NCI-H1417 treated with DMSO at 0.1 percent for 48 hours (cell line): ENCODE results near the gene POU2F1.
"Not testable (repeated sequence)": the region's sequence is repeated elsewhere in the genome, so short reads cannot be mapped to it uniquely, and the experiment has no call there.

Source experiments
- DNase-seq: peaks from one replicate; lab custom pipeline; 2025; lab: John Stamatoyannopoulos, UW

Gene POU2F1

DNA sequence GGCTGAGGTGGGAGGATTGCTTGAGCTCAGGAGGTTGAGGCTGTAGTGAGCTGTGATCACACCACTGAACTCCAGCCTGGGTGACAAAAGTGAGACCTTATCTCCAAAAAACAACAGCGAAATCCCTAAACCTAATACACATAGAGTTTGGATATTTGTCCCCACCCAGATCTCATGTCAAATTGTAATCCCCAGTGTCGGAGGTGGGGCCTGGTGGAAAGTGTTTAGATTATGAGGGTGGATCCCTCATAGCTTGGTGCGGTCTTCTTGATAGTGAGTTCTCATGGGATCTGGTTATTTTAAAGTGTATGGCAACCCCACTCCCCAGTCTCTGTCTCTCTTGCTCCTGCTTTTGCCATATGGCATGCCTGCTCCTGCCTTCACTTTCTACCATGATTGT, 94.0 kb downstream of the POU2F1 start:
- no peak for DNase-seq

DNA sequence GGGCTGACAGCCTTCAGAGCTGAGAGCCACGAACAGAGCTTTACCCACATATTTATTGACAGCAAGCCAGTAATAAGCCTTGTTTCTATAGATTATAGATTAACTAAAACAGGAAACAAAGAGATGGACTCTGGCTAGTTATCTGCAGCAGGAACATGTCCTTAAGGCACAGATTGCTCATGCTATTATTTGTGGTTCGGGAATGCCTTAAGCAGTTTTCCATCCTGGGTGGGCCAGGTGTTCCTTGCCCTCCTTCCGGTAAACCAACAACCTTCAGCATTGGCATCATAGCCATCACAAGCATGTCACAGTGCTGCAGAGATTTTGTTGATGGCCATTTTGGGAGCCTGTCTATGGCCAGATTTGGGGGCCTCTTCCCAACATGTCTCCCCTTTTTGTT, 96.8 kb downstream of the POU2F1 start:
- no peak for DNase-seq

DNA sequence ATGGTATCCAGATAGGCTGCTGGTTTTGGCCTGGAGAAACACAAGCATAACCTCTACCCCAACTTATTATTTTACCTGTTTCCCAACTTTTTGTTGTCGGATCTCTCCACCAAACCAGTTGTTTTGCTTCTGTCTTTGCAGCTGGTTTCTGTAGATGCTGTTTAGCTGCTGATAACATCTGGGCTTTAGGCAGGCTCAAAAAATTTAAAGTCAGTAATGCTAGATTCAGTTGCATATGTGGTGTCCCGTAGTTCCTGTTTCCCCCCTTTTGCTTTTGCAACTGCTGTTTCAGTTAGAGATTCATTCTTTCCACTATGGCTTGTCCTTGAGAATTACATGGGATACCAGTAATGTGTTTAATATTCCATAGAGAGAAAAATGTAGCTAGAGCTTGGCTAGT, 98.5 kb downstream of the POU2F1 start:
- not testable (repeated sequence) for DNase-seq

DNA sequence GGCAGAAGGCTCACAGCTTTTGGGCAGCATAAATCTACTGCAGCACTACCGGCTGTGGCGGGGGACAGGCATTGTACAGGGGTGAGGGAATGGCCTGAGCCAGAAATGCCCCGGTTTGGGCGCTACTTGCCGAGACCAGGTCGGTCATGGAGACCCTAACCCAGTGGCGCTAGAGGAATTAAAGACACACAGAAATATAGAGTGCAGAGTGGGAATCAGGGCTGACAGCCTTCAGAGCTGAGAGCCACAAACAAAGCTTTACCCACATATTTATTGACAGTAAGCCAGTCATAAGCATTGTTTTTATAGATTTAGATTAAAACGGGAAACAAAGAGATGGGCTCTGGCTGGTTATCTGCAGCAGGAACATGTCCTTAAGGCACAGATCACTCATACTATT, 101.8 kb downstream of the POU2F1 start:
- no peak for DNase-seq

DNA sequence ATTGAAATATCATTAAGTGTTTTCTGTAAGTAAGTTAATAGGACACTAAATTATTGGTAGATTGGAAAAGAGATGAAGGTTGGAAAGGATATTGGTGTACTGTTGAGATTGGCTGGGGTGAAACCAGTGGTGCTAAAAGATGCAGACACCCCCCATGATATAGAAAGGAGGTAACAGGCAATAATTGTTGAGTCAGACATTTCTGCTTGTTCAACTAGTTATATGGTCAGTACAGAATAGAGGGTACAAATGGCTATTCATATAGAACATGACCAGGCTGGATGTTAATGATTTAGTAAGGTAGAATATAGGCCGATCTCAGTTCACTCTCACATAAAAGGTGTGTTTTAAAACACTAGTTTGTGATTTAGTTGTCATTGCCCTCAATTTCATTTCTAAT, 104.5 kb downstream of the POU2F1 start:
- DNase-seq = no peak

DNA sequence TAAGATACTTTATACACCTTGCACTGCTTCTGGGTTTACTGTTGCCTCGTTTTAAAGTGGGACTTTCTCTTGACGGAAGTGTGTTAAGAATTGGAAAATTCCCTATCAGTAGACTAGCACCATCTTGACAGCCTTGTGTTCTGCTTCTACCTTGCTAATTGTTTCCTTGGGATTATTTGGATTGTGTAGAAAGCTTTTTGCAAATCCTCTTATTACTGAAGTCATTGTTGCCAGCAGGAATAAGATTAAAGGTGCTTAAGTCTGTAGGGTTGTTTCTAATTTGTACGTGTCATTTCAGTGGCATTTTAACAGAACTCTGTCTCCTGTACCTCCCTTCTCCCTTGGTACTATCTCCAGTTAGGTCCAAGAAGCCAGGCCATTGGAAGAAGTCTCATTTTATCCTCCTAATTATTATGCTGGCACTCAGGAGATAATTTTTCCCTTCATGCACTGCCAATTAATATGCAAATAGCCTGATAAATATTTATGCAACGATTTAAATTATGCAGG, 107.7 kb downstream of the POU2F1 start:
- no peak for DNase-seq

DNA sequence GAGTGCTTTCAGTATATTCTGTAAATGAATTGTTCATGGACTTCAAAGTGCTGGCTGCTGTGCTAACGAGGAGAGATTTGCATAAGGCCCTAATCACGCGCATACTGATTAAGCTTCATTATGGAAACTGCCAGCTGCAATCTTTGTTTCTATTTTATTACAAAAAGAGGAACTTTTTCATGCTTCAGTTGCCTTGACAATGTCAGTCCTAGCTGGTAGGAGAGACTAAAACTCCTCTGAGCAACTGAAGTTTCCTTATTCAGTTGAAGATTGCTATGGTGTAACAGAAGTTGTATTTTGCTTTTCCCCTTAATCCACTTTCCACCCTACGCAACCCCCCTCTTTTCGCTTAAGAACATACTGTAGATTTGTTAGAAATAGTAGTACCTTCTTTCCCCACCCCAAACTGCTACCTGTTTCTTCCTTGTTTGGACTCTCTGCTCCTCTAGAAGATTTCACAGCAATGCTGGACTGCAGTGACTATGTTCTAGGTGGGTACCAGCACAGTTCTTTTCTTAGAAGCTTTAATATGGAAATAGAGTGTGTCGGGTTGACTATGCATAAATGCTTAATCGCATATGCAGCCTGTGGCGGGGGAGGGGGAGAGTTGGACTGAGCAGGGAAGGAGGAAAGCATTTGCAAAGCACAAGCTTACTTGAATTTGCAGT, 108.3 kb downstream of the POU2F1 start:
- DNase-seq = no peak

DNA sequence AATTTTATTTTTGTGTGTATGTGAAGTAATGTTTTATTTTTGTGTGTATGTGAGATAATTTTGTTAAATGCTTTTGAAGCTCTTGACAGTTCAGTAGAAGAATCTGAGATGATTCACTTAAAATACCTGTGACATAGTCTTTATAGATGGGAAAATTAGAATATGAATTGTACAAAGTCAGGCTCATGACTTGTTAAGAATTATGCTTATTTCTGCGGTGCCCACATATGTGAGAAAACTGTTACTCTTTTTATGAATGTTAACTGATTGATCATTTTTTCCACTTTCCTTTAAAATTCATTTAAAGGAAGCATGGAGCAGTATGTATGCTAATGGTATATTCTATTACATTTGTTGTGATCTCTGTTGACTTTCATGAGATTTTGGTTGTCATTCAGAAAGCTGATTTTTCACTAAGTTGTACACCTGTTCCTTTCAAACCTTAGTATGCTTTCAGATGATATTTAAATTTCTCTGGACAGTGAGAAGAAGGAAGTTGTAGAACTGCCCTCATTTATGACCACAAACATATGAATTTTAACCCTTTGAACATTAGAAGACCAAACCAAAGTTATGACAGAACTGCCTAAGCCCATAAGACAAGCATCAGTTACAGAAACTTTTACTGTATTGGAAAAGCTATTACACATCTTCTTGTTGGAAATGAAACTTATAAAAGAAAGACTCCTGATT, 110.1 kb downstream of the POU2F1 start:
- no peak for DNase-seq

DNA sequence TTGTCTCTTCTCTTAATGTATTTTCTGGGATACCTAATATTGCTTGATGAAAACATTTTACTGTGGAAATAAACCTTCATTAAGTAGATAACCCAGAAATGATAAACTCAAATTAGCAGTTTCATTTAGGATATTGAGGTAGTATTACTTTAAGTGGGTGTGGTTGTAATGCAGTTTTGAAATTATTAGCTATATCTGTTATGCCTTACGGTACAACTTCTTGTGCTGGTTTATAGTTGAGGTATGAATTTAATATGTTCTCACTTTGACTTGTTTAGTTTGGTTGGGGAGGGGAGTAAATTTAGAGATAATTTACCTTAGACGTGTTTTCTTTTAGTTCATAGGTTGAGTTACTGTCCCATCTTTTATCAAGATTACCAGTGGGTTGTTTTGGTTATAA, 111.0 kb downstream of the POU2F1 start:
- no peak for DNase-seq

DNA sequence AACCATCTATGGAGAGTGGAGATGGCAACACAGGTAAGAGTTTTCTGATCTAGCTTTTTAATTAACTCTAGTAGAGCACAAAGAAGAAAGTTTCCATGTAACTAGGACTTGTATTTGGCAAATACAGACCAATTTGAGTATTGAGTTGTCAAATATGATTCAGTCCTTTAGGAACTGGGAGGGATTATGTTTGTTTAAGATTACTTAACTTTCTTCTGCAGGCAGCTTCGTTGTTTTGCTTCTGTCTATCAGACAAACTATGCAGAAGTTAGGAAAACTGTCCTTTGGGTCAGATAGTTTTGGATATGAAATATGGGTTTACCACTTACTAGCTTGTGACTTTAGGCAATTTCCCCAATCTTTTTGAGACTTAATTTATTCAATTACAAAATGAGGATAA, 111.8 kb downstream of the POU2F1 start:
- no peak for DNase-seq

DNA sequence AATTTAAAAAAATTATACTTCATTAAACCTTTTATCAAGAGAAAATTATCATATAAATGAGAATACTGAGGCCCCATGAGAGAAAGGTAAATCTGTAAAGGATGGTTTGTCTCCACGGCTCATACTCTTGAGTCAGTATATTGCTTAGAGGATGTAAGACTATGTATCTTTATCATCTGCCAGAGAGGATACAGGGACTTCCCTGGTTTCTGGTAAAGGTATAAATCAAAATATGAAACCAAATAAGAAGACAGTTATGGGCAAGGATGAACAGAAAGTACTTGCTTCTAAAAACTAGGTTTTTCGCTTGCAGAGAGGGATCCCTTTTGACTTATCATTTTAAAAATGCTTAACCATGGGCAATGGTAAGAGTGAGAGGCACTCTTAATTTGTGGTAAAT, 112.4 kb downstream of the POU2F1 start:
- no peak for DNase-seq

DNA sequence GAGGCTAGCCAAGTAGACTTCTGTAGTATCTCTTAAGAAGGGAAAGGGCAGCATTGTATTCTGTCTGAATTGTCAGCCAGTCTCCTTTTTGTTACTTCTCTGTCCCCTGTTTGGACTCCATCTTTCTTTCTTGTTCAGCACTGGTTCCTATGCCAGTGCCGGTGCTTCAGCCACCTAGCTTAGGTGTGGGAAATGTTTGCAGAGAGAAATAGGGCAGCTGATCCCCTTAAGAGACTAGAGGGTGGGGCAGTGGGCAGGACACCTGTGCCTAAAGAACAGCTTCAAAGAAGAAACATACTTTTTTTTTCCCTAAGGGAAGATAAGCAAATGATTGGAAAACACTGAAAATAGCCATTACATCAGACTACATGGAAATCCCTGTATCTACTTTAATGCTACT, 113.0 kb downstream of the POU2F1 start:
- DNase-seq = no peak

DNA sequence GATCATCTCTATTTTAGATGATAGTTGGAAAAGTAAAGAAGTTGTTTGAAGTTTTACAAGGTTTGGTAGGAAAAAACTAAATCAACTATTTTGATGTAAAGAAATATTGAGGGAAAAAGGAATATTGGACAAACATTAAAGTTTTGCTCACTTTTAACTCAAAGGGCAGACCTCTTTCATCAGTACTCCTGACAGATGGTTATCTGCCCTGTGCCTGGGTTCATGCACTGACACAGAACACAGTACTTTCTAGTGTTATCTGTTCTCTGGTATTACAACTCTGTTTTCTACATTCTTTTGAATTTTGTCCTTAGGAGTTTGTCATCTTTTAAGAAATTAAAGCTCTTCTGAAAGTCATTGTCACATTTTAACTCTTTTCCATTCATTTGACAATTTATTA, 118.7 kb downstream of the POU2F1 start:
- no peak for DNase-seq

DNA sequence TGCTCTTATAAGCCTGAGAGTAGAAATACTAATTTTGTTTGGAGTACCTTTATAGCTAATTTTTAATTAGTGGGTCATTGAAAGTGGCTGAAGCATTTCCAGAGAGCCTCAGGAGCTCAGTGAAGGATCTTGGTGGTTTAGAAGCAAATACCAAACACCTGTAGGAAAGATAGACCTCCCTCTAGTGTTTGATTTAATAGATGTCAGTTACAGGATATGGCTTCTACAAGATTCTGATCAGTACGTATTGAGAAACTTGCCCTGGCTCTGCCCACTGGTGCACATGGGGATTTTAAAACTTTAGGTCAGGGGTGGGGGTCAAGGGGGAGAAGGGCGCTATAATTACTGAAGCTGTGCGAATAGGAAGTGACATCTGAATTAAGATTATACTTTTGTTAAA, 122.2 kb downstream of the POU2F1 start:
- DNase-seq = no peak

DNA sequence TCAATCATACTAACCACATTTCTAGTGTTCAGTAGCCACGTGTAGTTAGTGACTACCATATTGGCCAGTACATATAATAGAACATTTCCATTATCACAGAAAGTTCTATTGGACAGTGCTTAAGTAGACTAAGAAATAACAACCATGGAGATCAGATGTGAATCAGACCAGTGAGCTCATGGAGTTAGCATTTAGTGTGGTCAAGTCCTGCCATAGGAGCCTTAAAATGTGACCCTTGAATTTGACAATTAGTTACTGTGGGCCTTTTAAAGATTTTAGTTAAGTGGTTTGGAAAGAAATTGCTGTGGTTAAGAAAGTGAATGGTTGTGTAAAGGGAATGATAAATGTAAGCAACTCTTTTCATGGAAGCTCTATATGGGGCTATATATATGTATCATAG, 123.4 kb downstream of the POU2F1 start:
- no peak for DNase-seq

DNA sequence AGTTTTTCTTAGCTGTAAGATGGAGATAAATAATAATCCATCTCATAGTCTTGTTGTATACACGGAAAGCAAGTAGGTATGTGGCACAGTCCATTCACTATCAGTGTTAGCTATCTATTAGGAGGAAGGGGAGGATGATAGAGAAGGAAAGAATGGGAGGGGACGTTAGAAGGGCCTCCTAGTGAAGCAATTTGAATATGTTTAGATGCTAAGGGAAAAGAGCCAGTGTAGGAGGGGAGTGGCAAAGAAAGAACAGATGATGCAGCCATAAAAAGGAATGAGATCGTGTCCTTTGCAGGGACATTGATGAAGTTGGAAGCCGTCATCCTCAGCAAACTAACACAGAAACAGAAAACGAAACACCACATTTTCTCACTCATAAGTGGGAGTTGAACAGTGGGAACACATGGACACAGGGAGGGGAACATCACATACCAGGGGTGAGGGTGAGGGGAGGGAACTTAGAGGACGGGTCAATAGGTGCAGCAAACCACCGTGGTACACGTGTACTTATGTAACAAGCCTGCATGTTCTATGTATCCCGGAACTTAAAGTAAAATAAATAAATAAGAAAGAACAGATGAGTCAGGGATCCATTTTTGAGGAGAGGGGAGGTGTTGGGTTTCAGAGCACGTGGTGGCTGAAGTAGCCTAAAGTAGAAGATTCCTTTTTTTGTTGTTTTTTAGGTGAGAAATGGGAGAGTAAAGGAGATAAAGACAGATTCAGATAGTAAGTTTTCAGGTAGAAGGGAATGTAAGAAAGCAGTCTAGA, 124.1 kb downstream of the POU2F1 start:
- DNase-seq = no peak

DNA sequence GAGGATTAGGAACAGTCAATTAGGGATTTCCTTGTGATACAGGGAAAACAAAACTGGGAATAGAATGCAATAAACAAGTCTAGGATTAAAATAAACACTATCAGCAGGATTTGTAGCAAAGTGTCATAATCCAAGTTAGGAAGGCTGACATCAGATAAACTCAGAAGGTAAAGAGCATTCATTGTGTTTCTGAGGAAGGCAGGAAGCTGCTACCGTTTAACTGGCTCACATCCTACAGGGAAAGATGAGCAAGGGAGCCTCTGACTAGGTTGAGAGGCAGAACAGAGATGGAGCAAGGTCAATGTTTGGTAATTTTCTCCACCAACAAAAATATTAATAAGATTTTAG, 124.7 kb downstream of the POU2F1 start:
- DNase-seq = no peak

DNA sequence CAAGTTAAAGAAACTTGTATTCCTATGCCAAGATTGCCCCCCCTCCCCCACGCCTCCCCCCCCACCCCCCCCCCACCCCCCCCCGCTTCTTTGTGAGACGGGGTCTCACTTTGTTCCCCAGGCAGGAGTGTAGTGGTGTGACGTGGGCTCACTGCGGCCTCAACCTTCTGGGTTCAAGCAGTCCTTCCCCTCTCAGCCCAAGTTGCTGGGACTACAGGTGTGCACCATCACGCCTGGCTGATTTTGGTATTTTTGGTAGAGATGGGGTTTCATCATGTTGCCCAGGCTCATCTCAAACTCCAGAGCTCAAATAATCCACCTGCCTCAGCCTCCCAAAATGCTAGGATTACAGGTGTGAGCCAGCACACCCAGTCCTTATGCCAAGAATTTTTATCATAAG, 136.6 kb downstream of the POU2F1 start:
- no peak for DNase-seq

DNA sequence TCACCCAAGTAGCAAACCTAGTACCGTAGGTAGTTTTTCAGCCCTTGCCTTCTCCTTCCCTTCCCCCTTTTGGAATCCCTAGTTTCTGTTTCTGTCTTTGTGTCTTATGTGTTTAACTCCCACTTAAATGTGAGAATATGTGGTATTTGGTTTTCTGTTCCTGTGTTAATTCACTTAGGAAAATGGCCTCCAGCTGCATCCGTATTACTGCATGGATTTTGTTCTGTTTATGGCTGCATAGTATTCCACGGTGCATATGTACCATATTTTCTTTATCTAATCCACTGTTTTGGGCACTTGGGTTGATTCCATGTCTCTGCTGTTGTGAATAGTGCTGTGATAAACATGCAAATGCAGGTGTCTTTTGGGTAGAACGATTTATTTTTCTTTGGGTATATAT, 138.6 kb downstream of the POU2F1 start:
- DNase-seq = no peak

DNA sequence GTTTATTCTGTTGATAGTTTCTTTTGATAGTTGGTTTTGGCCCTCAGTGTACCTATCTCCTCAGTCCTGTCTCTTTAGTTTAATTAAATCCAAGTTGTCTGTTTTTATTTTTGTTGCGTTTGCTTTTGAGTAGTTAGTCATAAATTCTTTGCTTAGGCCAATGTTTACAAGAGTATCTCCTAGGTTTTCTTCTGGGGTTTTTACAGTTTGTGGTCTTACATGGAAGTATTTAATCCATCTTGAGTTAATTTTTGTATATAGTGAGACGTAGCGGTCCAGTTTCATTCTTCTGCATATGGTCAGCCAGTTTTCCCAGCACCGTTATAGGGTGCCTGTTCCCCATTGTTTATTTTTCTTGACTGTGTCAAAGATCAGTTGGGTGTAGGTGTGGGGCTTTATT, 139.4 kb downstream of the POU2F1 start:
- no peak for DNase-seq

DNA sequence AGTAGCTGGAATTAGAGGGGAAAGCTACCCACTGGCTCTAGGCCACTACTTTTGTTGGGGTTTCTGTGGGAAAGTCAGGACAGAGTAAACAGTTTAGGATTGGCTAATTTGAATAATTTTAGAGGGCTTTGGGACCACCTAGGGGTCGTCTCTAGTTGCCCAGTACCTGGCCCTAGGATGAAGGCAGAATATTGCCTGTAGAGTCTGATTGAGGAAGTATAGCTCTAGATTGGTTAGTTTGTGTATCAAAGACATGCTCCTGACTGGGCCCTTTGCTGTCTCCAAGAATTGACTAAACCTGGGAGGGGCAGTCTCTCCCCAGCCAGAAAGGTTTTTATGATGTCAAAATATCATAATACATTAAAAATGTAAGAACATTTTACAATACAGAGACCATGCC, 142.0 kb downstream of the POU2F1 start:
- DNase-seq = no peak

DNA sequence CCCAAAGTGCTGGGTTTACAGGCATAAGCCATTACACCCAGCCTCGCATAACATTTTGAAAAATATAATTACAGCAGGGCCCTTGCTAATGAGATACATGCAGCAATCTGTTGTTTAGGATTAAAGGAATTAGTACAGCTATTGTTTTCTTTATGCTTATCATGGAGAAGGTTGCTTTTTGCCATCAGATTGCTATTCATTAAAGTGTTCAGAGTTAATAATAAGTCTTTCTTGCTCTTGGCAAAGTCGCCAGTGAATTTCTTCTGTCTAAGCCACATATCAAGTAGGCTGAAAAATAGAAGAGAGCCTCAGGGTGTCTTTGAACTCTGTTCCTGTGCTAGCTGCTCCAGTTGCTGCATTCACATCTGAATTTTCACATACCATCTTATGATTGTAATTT, 144.1 kb downstream of the POU2F1 start:
- no peak for DNase-seq

DNA sequence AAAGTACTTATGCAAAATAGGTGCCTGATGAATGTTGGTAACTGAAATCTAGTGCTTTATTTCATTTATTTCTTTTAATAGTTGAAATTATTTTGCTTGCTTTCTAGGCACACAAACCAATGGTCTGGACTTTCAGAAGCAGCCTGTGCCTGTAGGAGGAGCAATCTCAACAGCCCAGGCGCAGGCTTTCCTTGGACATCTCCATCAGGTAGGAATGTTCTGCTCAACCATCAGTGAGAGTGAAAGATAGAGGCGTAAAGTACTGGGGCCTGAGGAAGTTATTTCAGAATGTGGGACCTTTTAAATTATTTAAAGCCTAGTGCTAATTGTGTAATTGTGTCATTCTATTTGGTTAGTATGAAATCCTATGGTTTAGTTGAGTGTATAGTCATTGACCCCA, 144.7 kb downstream of the POU2F1 start:
- DNase-seq = no peak
